ENCODE measurements around the gene WDR27.

The WDR27 gene

DNA sequence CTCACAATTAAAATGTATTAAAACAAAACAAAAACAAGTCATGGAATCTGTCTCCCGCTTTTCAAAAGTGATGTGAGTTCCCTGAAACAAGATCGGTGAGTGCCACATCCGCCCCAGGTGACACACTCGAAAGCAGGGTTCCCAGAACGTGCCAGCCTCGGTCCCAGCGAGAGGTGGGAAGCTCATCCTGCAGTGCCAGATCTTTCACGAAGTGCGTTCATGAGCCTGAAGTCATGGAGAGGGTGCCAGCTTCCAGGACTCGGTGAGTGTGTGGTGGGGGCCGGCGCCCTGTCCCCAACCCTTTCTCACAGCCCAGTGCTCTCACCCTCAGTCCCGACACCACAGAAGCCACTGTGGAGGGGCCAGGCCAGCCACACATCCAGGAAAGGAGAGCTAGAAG is 127.4 kb downstream of the WDR27 start:
- no peaks in the 10 kb centered on the region for H4K20me1 ChIP-seq (ENCODE audit: insufficient read depth, low read length)
- no peaks in the 10 kb centered on the region for H3K36me3 ChIP-seq (replicated peaks; ENCODE audit: insufficient read depth, low read length)
- no peaks in the 10 kb centered on the region for H3K9me2 ChIP-seq (replicated peaks; ENCODE audit: insufficient read depth, low read length)
- no peaks in the 10 kb centered on the region for H3K9me3 ChIP-seq (replicated peaks; ENCODE audit: insufficient read depth, low read length)
- H3K9ac ChIP-seq (ENCODE audit: low read length), result no peak overlapping the region
- no peaks in the 10 kb centered on the region for H3K4me1 ChIP-seq (ENCODE audit: low read length)
- no peak overlapping the region for H3K27ac ChIP-seq (ENCODE audit: low read length)
- H3K27me3 ChIP-seq (replicated peaks; ENCODE audit: insufficient read depth, low read length), result no peaks in the 10 kb centered on the region
- no peaks in the 10 kb centered on the region for H3K79me2 ChIP-seq (ENCODE audit: low read length)
- no peak for DNase-seq
- no peak overlapping the region for H2AFZ ChIP-seq (ENCODE audit: low read length)
- TF ChIP-seq EZH2phosphoT487 (IDR thresholded peaks at IDR 0.05; ENCODE audit: low read length) (no peak), EZH2 (optimal IDR thresholded peaks at IDR 0.05; ENCODE audit: low read depth, low read length) (no peak)
- TF ChIP-seq, protein P1, sequence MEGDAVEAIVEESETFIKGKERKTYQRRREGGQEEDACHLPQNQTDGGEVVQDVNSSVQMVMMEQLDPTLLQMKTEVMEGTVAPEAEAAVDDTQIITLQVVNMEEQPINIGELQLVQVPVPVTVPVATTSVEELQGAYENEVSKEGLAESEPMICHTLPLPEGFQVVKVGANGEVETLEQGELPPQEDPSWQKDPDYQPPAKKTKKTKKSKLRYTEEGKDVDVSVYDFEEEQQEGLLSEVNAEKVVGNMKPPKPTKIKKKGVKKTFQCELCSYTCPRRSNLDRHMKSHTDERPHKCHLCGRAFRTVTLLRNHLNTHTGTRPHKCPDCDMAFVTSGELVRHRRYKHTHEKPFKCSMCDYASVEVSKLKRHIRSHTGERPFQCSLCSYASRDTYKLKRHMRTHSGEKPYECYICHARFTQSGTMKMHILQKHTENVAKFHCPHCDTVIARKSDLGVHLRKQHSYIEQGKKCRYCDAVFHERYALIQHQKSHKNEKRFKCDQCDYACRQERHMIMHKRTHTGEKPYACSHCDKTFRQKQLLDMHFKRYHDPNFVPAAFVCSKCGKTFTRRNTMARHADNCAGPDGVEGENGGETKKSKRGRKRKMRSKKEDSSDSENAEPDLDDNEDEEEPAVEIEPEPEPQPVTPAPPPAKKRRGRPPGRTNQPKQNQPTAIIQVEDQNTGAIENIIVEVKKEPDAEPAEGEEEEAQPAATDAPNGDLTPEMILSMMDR (IDR thresholded peaks at IDR 0.05; ENCODE audit: low read length), result no peak
- no peaks in the 10 kb centered on the region for H3F3A ChIP-seq (ENCODE audit: insufficient read depth, low read length)
- no peak overlapping the region for H3K4me3 ChIP-seq (ENCODE audit: low read length)
- no peak overlapping the region for H3K4me2 ChIP-seq (ENCODE audit: low read depth, low read length)

GRCh38 chr6:169573883-169574282 is 127.9 kb downstream of the WDR27 start:
- H3K79me2 ChIP-seq (ENCODE audit: low read length), result no peaks in the 10 kb centered on the region

DNA sequence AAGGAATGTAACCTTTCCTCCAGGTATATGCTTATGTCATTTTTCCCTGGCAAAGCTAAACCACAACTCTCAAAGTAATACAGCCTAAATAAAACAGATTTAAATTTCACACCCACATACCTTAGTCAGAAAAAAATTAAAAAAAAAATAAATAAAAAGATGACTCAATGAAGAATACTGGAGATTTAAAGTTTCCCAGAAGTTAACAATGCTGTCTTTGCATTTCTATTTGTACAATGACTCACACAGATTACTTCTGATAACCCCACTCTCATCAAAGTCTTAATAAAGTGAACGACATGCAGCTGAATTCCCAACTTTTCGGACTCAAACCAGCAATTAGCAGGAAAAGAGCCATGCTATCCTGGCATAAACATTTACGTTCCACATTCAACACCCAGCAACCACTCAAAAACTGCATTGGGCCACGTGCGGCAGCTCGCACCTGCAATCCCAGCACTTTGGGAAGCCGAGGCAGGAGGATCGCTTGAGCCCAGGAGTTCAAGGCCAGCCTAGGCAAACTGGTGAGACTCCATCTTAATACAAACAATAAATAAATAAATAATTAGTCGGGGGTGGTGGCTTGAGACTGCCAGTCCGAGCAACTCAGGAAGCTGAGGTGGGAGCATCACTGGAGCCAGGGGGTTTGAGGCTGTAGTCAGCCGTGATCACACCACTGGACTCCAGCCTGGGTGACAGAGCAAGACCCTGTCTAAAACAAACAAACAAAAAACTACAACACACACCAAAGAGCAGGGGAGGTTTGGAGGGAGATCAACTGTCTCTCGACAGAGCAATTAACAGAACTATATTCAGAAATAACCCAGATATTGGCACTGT is 130.5 kb downstream of the WDR27 start:
- Histone ChIP-seq H3K36me3 (replicated peaks; ENCODE audit: insufficient read depth, low read length) (no peaks in the 10 kb centered on the region), H3K9me2 (replicated peaks; ENCODE audit: insufficient read depth, low read length) (no peaks in the 10 kb centered on the region), H4K20me1 (ENCODE audit: insufficient read depth, low read length) (no peaks in the 10 kb centered on the region), H3K4me3 (ENCODE audit: low read length) (no peak overlapping the region), H3K27me3 (replicated peaks; ENCODE audit: insufficient read depth, low read length) (no peaks in the 10 kb centered on the region), H3K79me2 (ENCODE audit: low read length) (no peaks in the 10 kb centered on the region), H3K9ac (ENCODE audit: low read length) (no peak overlapping the region), H3K9me3 (replicated peaks; ENCODE audit: insufficient read depth, low read length) (no peaks in the 10 kb centered on the region), H3K4me2 (ENCODE audit: low read depth, low read length) (no peak overlapping the region), H3K27ac (ENCODE audit: low read length) (no peak overlapping the region), H2AFZ (ENCODE audit: low read length) (no peak overlapping the region), H3K4me1 (ENCODE audit: low read length) (0 out of 2 replicates have a peak, but pooled peaks cover 5% of the 10 kb centered on the region), H3F3A (ENCODE audit: insufficient read depth, low read length) (no peaks in the 10 kb centered on the region)
- no peak for DNase-seq
- TF ChIP-seq, protein P1 (IDR thresholded peaks at IDR 0.05; ENCODE audit: low read length), result no peak
- TF ChIP-seq EZH2 (optimal IDR thresholded peaks at IDR 0.05; ENCODE audit: low read depth, low read length) (no peak), EZH2phosphoT487 (IDR thresholded peaks at IDR 0.05; ENCODE audit: low read length) (no peak)

More at GRCh38 chr6:169573883-169574282, 127.9 kb downstream of the WDR27 start:
- Histone ChIP-seq H3K9ac (ENCODE audit: low read length) (no peak overlapping the region), H3F3A (ENCODE audit: insufficient read depth, low read length) (no peaks in the 10 kb centered on the region), H3K27ac (ENCODE audit: low read length) (no peak overlapping the region), H3K36me3 (replicated peaks; ENCODE audit: insufficient read depth, low read length) (no peaks in the 10 kb centered on the region), H2AFZ (ENCODE audit: low read length) (no peak overlapping the region), H3K9me3 (replicated peaks; ENCODE audit: insufficient read depth, low read length) (no peaks in the 10 kb centered on the region), H3K4me1 (ENCODE audit: low read length) (no peaks in the 10 kb centered on the region), H3K27me3 (replicated peaks; ENCODE audit: insufficient read depth, low read length) (no peaks in the 10 kb centered on the region), H3K9me2 (replicated peaks; ENCODE audit: insufficient read depth, low read length) (no peaks in the 10 kb centered on the region), H3K4me3 (ENCODE audit: low read length) (no peak overlapping the region), H3K4me2 (ENCODE audit: low read depth, low read length) (no peak overlapping the region), H4K20me1 (ENCODE audit: insufficient read depth, low read length) (no peaks in the 10 kb centered on the region)
- DNase-seq, result no peak
- TF ChIP-seq EZH2phosphoT487 (IDR thresholded peaks at IDR 0.05; ENCODE audit: low read length) (no peak), EZH2 (optimal IDR thresholded peaks at IDR 0.05; ENCODE audit: low read depth, low read length) (no peak)
- TF ChIP-seq, protein P1 (IDR thresholded peaks at IDR 0.05; ENCODE audit: low read length), result no peak
